Ishikawa (cell line): Measurements from ENCODE around the gene ADAM10.

ENCODE experiments used
- CEBPB ChIP-seq: IDR thresholded peaks from 2 replicates; pipeline ENCODE4 v1.6.1; 2012
- CREB1 ChIP-seq: IDR thresholded peaks from 2 replicates; pipeline ENCODE4 v1.6.1; 2012; ENCODE audit warnings: low read depth
- EGR1 ChIP-seq: IDR thresholded peaks from 2 replicates; pipeline ENCODE4 v1.6.1; 2012
- EP300 ChIP-seq: IDR thresholded peaks from 2 replicates; pipeline ENCODE4 v1.6.1; 2012; ENCODE audit warnings: borderline replicate concordance
- MAX ChIP-seq: IDR thresholded peaks from 2 replicates; pipeline ENCODE4 v1.6.1; 2012
- NFIC ChIP-seq: IDR thresholded peaks from 2 replicates; pipeline ENCODE4 v1.6.1; 2012
- TAF1 ChIP-seq: IDR thresholded peaks from 2 replicates; pipeline ENCODE4 v1.6.1; 2012; ENCODE audit warnings: low read depth, mild to moderate bottlenecking
- TCF12 ChIP-seq: IDR thresholded peaks from 2 replicates; pipeline ENCODE4 v1.6.1; 2012; ENCODE audit warnings: low read depth
- TEAD4 ChIP-seq: IDR thresholded peaks from 2 replicates; pipeline ENCODE4 v1.6.1; 2012
- YY1 ChIP-seq: IDR thresholded peaks from 2 replicates; pipeline ENCODE4 v1.6.1; 2012; ENCODE audit warnings: low read depth
- ZBTB7A ChIP-seq: IDR thresholded peaks from 2 replicates; pipeline ENCODE4 v1.6.1; 2012; ENCODE audit warnings: low read depth
- TF ChIP-seq, protein P1 (sequence below): IDR thresholded peaks from 2 replicates; pipeline ENCODE4 v1.6.1; 2012; ENCODE audit warnings: low read depth, mild to moderate bottlenecking

- TF ChIP-seq TAF1 (no peak), EGR1 (no peak), TCF12 (no peak), NFIC (peak; percentile 94), TEAD4 (no peak), YY1 (no peak), EP300 (no peak), CEBPB (no peak), ZBTB7A (no peak), MAX (no peak), CREB1 (no peak)
- TF ChIP-seq, protein P1, sequence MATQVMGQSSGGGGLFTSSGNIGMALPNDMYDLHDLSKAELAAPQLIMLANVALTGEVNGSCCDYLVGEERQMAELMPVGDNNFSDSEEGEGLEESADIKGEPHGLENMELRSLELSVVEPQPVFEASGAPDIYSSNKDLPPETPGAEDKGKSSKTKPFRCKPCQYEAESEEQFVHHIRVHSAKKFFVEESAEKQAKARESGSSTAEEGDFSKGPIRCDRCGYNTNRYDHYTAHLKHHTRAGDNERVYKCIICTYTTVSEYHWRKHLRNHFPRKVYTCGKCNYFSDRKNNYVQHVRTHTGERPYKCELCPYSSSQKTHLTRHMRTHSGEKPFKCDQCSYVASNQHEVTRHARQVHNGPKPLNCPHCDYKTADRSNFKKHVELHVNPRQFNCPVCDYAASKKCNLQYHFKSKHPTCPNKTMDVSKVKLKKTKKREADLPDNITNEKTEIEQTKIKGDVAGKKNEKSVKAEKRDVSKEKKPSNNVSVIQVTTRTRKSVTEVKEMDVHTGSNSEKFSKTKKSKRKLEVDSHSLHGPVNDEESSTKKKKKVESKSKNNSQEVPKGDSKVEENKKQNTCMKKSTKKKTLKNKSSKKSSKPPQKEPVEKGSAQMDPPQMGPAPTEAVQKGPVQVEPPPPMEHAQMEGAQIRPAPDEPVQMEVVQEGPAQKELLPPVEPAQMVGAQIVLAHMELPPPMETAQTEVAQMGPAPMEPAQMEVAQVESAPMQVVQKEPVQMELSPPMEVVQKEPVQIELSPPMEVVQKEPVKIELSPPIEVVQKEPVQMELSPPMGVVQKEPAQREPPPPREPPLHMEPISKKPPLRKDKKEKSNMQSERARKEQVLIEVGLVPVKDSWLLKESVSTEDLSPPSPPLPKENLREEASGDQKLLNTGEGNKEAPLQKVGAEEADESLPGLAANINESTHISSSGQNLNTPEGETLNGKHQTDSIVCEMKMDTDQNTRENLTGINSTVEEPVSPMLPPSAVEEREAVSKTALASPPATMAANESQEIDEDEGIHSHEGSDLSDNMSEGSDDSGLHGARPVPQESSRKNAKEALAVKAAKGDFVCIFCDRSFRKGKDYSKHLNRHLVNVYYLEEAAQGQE, result no peak
Observed at GRCh38 chr15:58755956-58756355, 6.4 kb upstream of the ADAM10 start.
